Sigmoid colon (tissue), 7 donors: ENCODE results near the gene HOXA1. TPM values are rescaled to one million over a fixed set of nuclear protein-coding genes. Genes with fewer than 3 reads are reported as not detected.

Experiments used
- DNase-seq: peaks from one replicate; pipeline ENCODE4 v3.0.0-alpha.2; 2019
- H3K27ac ChIP-seq, 4 donors: fragments of 200-600 bp; sonication (generic); one replicate each; pipeline ENCODE4 v1.5.1; 2016 to 2019; ENCODE audit warnings: mild to moderate bottlenecking in 1 of 4
- H3K27me3 ChIP-seq, 3 donors: fragments of 200-600 bp; sonication (generic); one replicate each; pipeline ENCODE4 v1.5.1; 2019; ENCODE audit warnings: mild to moderate bottlenecking in 1 of 3
- H3K36me3 ChIP-seq, 4 donors: fragments of 200-600 bp; sonication (generic); one replicate each; pipeline ENCODE4 v1.5.1; 2016 to 2019
- H3K4me1 ChIP-seq, 4 donors: fragments of 200-600 bp; sonication (generic); one replicate each; pipeline ENCODE4 v1.5.1; 2017 to 2019
- H3K4me3 ChIP-seq, 4 donors: fragments of 200-600 bp; sonication (generic); one replicate each; pipeline ENCODE4 v1.5.1; 2017 to 2019; ENCODE audit warnings: mild to moderate bottlenecking in 2 of 4, moderate library complexity in 1 of 4
- H3K9me3 ChIP-seq, 4 donors: fragments of 200-600 bp in 3 of 4; sonication (generic) in 3 of 4; one replicate each; pipeline versions ENCODE4 v1.5.1 to v1.6.1; 2013 to 2019
- EP300 ChIP-seq, 4 donors: sonication (generic); formaldehyde crosslinking; IDR thresholded peaks; one replicate each; pipeline ENCODE4 v1.6.1; 2017; ENCODE audit warnings: antibody characterized with exemption in 4 of 4
- POLR2A ChIP-seq, 2 donors: fragments of 450-650 bp; IDR thresholded peaks; one replicate each; pipeline ENCODE4 v1.6.1; 2016; ENCODE audit warnings: antibody characterized with exemption in 2 of 2, mild to moderate bottlenecking in 2 of 2, moderate library complexity in 2 of 2
- POLR2AphosphoS5 ChIP-seq, 4 donors: sonication (generic); formaldehyde crosslinking; IDR thresholded peaks; one replicate each; pipeline ENCODE4 v1.6.1; 2017; ENCODE audit warnings: antibody characterized with exemption in 4 of 4
- WGBS, 2 donors: extraction: QIAGEN DNeasy Blood & Tissue Kit; methylation state at CpG; one replicate each; pipeline ENCODE4 v1.1.7; 2013; 5-methylcytosine and 5-hydroxymethylcytosine counted together
- intact Hi-C: fragments of 100-400 bp; cut with DNase I; formaldehyde crosslinking; loops from one replicate; pipeline ENCODE4 v1.15.1; 2023
- polyA plus RNA-seq, 3 donors: library from polyadenylated mRNA; stranded (reverse); fragments of 200-250 nt; gene quantifications; one replicate each; pipeline ENCODE4 v1.2.3, GENCODE V29; 2013
- total RNA-seq, 4 donors: library from RNA; depleted of rRNA; stranded (reverse); fragments of >200 nt; gene quantifications; one replicate each; pipeline ENCODE4 v1.1.0, GENCODE V29; 2016
- TF ChIP-seq, protein P1 (sequence below), 4 experiments: fragments of 450-650 bp in 3 of 4; fragments of 200-600 bp in 1 of 4; IDR thresholded peaks; one replicate each; pipeline ENCODE4 v1.5.1; 2016 to 2019; ENCODE audit warnings: antibody characterized with exemption in 4 of 4, mild to moderate bottlenecking in 3 of 4, moderate library complexity in 2 of 4
- donor health status: healthy with polysubstance abuse.
- donor health status: Bipolar disorder and iron deficiency.
- donor health status: healthy.

Gene HOXA1
- total and polyA plus RNA-seq, 7 donors: 0.14 to 2.4 (median 1.1) TPM

- H3K4me1 ChIP-seq: no peaks in the 10 kb centered on the region
- H3K9me3 ChIP-seq: no peaks in the 10 kb centered on the region
- H3K36me3 ChIP-seq: no peaks in the 10 kb centered on the region
- intact Hi-C loops: no loop called here
- no peak overlapping the region for H3K4me3 ChIP-seq
- no peak for TF ChIP-seq POLR2AphosphoS5 (IDR thresholded peaks at IDR 0.05)
- TF ChIP-seq EP300 (IDR thresholded peaks at IDR 0.05): no peak
- TF ChIP-seq, protein P1, sequence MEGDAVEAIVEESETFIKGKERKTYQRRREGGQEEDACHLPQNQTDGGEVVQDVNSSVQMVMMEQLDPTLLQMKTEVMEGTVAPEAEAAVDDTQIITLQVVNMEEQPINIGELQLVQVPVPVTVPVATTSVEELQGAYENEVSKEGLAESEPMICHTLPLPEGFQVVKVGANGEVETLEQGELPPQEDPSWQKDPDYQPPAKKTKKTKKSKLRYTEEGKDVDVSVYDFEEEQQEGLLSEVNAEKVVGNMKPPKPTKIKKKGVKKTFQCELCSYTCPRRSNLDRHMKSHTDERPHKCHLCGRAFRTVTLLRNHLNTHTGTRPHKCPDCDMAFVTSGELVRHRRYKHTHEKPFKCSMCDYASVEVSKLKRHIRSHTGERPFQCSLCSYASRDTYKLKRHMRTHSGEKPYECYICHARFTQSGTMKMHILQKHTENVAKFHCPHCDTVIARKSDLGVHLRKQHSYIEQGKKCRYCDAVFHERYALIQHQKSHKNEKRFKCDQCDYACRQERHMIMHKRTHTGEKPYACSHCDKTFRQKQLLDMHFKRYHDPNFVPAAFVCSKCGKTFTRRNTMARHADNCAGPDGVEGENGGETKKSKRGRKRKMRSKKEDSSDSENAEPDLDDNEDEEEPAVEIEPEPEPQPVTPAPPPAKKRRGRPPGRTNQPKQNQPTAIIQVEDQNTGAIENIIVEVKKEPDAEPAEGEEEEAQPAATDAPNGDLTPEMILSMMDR (IDR thresholded peaks at IDR 0.05): no peak
- TF ChIP-seq POLR2A (IDR thresholded peaks at IDR 0.05): no peak
- H3K27me3 ChIP-seq: peaks cover 0 to 3% (median 0%) of the 10 kb centered on the region in 3 donors
- H3K27ac ChIP-seq: no peak overlapping the region
- no peak for DNase-seq
- WGBS, 2 donors: 93 to 95% methylated on average over 1 of the region's 1 CpG
Observed at GRCh38 chr7:27082171-27082570, 13.6 kb downstream of the HOXA1 start.

- Histone ChIP-seq H3K27me3 (no peaks in the 10 kb centered on the region), H3K9me3 (no peaks in the 10 kb centered on the region), H3K4me1 (no peaks in the 10 kb centered on the region), H3K27ac (no peak overlapping the region), H3K4me3 (no peak overlapping the region), H3K36me3 (no peaks in the 10 kb centered on the region)
- intact Hi-C loops: no loop called here
- no peak for DNase-seq
- whole genome bisulfite sequencing, 2 donors: 79 to 85% methylated on average over 4 of the region's 4 CpGs
- TF ChIP-seq EP300 (IDR thresholded peaks at IDR 0.05) (no peak), POLR2AphosphoS5 (IDR thresholded peaks at IDR 0.05) (no peak), POLR2A (IDR thresholded peaks at IDR 0.05) (no peak)
- TF ChIP-seq, protein P1 (IDR thresholded peaks at IDR 0.05): no peak
Observed at GRCh38 chr7:27080844-27081436, 14.9 kb downstream of the HOXA1 start.

DNA sequence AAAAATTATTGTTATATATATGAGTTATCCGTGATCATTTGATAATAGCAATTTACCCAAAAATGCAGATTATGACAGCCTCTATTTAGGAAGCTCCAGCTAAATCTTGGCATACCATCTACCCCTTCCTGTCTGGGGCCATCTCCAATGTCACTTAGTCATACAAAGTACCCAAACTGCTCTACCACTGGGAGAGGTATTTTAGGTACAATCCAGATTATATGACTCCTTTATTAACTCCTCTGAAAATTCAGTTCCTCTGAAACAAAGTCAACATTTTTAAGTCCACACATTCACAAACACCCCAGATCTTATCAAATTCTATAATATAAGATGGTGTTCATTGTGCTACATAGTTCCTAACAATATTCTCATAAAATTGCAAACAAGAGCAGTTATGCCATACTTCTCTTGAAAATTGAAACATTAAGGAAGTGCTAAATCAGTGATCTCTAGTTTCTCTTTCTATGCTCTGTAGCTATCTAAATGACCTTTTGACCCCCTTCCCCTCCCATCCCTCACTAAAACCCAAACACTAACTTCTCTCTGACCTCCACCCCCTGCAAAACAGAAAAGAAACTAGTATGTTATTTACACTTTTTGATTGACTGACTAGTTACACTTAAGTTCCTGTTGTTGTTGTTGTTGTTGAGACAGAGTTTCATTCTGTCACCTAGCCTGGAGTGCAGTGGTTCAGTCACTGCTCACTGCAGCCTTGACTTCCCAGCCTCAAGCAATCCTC, 16.4 kb downstream of the HOXA1 start:
- WGBS, 2 donors: 85 to 95% methylated on average over 1 of the region's 1 CpG
- H3K36me3 ChIP-seq: no peaks in the 10 kb centered on the region
- H3K4me1 ChIP-seq: no peaks in the 10 kb centered on the region
- no peak for DNase-seq
- TF ChIP-seq POLR2AphosphoS5 (IDR thresholded peaks at IDR 0.05) (no peak), POLR2A (IDR thresholded peaks at IDR 0.05) (no peak), EP300 (IDR thresholded peaks at IDR 0.05) (no peak)
- TF ChIP-seq, protein P1 (IDR thresholded peaks at IDR 0.05): no peak
- no peaks in the 10 kb centered on the region for H3K9me3 ChIP-seq
- intact Hi-C loops: no loop called here
- H3K27ac ChIP-seq: no peak overlapping the region
- H3K27me3 ChIP-seq: no peaks in the 10 kb centered on the region
- H3K4me3 ChIP-seq: no peak overlapping the region

- Histone ChIP-seq H3K4me1 (no peaks in the 10 kb centered on the region), H3K36me3 (no peaks in the 10 kb centered on the region), H3K9me3 (no peaks in the 10 kb centered on the region), H3K27me3 (no peaks in the 10 kb centered on the region), H3K4me3 (no peak overlapping the region), H3K27ac (no peak overlapping the region)
- TF ChIP-seq, protein P1 (IDR thresholded peaks at IDR 0.05): no peak
- TF ChIP-seq EP300 (IDR thresholded peaks at IDR 0.05) (no peak), POLR2AphosphoS5 (IDR thresholded peaks at IDR 0.05) (no peak), POLR2A (IDR thresholded peaks at IDR 0.05) (no peak)
- intact Hi-C loops: no loop called here
- no peak for DNase-seq
- 51 to 81% methylated on average over 5 of the region's 5 CpGs for WGBS, 2 donors
Observed at GRCh38 chr7:27078616-27079233, 17.1 kb downstream of the HOXA1 start.
